Measurements from ENCODE around the gene PLCH2.

The PLCH2 gene

GRCh38 chr1:2479186-2479585 is 3.1 kb downstream of the PLCH2 start:
- DNase-seq = no peak

DNA sequence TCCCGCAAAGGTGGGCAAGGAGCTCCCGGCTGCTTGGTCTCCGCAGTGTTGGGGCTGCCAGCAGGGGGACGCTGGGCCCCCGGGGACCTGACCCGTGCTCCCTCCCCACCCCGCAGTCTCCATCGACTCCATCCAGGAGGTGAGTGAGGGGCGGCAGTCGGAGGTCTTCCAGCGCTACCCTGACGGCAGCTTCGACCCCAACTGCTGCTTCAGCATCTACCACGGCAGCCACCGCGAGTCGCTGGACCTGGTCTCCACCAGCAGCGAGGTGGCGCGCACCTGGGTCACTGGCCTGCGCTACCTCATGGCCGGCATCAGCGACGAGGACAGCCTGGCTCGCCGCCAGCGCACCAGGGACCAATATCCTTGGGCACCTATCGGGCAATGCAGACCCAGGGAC is 3.5 kb downstream of the PLCH2 start:
- DNase-seq = no peak

DNA sequence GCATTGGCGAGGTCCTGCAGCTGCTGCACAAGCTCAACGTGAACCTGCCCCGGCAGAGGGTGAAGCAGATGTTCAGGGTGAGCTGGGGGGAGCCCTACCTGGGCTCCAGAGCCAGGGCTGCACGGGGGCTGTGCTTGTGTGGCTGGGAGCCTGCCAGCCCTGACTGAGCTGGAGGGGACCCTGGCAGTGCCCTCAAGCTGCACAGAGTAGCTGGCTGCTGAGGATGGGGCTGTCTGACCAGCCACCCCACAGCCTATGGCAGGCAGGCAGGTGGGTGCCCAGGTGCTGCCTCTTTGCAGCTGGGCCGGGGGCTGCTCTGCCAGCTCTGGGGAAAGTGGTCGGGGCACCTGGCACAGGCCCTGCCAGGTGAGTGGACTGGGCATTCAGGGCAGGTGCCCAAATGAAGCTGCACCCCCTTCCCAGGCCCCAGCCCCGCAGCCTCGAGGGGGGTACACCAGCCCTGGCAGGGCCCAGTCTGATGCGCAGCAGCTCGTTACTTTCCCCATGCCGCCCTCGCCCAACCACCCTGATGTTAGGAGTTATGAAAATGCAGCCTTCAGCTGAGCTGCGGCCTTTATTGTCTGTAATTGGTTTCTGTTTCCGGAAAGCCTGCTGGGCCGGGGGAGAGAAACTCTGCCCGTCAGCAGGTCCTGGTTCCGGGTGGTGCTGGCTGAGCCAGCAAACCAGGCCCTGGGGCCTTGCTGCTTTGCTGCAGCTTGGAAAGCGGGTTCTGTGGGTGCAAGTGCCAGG is 4.3 kb downstream of the PLCH2 start:
- no peak for DNase-seq

GRCh38 chr1:2480986-2481364 is 4.9 kb downstream of the PLCH2 start:
- DNase-seq = no peak

GRCh38 chr1:2481885-2482284 is 5.8 kb downstream of the PLCH2 start:
- DNase-seq = no peak

DNA sequence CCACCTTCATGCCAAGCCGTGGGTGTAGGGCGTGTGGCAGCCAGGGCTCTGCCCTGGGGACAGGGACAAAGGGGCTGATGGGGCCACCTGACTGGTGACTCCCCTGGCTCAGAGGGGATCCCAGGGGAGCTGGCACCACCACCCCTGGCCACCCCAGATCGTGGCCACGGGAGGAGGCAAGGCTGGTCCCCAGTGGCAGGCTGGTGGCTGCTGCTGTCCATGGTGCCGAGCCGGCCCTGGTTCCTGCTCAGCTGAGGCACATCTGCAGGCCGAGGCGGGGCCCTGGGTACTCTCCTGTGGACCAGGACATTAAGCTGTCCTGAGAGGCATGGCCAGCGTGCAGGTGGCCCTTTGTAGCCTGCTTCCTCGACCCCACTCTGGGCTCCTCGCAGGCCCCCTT is 6.5 kb downstream of the PLCH2 start:
- no peak for DNase-seq

DNA sequence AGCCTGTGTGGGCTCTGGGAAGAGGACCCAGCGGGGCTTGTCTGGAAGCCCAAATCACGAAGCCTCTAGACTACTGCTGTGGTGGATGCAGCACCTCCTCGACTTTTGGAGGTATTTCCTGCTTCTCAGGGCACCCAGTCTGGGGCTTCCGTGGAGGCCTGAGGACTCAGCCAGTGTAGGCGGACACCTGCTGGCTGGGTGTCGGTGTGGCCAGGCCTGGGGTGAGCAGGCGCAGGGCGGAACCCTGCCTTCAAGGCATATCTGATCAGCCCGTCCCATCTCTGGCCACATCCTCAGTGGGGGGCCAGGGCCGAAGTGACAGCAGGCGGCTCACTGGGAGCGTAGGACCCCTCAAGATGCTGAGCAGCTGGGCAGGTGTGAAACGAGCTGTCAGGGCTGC is 6.9 kb downstream of the PLCH2 start:
- no peak for DNase-seq

DNA sequence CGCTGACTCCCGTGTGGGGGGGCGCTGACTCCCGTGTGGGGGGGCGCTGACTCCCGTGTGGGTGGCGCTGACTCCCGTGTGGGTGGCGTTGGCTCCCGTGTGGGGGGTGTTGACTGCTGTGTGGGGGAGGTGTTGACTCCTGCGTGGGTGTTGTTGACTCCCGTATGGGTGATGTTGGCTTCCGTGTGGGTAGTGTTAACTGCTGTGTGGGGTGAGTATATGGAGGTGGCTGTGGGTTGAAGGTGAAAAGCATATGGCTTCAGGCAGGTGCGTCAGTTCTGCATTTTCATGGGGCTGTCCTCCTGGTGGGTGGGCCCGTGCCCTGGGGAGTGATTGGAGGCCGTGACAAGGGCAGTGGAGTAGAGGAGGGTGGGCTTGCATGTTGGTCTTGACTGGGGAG is 7.9 kb downstream of the PLCH2 start:
- DNase-seq = no peak

- DNase-seq = no peak
Measured at GRCh38 chr1:2486041-2486440, 10.0 kb downstream of the PLCH2 start.

DNA sequence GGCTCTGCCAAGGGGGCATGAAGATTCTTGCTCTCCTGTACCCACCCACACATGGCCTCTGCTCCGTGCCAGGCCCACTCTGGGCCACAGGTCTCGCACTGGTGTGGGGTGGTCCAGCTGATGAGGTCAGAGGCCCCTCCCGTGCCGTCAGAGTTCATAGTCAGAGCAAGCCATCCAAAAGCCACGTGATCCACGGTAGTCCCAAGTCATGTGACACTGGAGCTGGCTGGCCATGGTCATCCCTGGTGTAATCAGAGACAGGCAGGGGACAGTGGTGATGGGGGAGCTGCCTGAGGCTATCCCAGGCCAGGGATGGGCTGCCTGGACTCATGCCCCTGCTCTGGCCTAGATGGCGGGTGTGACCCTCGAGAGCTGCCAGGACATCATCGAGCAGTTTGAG is 10.5 kb downstream of the PLCH2 start:
- no peak for DNase-seq

GRCh38 chr1:2488688-2489087 is 12.6 kb downstream of the PLCH2 start:
- no peak for DNase-seq

DNA sequence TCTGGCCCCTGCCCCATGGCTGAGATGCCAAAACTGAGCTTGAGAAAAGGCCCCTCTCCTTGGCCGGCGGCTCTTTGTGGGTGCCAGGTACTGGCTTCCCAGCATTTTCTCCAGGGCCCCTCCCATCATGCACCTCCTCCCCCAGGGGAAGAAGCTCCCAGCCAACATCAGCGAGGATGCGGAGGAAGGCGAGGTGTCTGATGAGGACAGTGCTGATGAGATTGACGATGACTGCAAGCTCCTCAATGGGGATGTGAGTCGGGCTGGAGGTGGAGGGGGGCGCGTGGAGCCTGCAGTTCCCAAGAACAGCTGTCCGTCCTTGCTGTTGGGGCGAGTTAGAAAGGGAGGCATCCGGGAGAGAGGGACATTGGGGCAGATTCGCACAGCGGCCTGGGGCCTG is 13.5 kb downstream of the PLCH2 start:
- DNase-seq = no peak

GRCh38 chr1:2492091-2492490 is 16.0 kb downstream of the PLCH2 start:
- DNase-seq = no peak

- no peak for DNase-seq
Measured at GRCh38 chr1:2493218-2493617, 17.1 kb downstream of the PLCH2 start.

DNA sequence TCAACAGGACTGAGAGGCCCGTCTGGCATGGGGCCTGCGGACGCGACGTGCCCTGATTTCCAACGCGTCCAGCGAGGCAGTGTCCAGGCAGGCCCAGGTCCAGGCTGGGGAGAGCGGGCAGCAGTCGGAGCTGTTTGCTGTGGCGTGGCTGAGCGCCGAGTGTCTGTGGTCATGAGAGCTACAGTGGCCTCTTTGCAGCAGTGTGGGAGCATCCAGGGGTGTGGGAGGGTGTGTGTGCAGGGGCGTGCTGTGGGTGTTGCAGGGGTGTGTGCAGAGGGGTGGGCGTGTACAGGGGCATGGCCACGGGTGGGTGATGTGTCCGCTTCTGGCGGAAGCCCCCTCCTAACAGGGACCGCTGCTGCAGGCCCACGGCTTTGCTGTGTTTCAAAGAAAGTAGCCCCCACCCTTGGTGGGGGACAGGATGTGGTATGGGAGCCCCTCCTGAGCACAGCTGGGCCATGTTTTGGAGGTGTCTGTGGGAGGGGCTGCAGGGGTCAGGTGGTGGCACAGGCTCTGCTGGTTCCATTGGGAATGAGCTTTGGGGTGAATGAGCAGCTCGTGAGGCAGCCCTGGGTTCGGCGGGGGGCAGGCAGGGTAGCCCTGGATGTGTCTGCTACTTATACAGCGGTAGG is 17.7 kb downstream of the PLCH2 start:
- DNase-seq = no peak

DNA sequence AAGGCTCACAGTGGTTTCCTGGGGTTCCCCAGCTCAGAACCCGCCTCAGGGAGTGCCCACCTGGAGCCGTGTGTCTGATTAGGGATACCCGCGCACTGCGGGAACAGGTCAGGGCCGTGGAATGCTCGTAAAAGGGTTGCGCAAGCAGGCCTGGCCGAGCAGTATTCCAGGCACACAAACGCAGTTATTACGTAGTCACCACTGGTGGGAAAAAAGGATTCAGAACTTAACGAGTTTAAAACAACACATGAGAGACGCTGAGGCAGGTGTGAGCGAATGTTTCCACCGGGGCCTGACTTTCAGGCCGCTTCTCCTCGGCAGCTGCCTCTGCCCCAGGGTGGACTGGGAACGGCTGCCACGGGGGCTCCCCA is 18.2 kb downstream of the PLCH2 start:
- DNase-seq = no peak

- no peak for DNase-seq
Measured at GRCh38 chr1:2495026-2495425, 18.9 kb downstream of the PLCH2 start.

GRCh38 chr1:2495546-2495945 is 19.5 kb downstream of the PLCH2 start:
- no peak for DNase-seq

DNA sequence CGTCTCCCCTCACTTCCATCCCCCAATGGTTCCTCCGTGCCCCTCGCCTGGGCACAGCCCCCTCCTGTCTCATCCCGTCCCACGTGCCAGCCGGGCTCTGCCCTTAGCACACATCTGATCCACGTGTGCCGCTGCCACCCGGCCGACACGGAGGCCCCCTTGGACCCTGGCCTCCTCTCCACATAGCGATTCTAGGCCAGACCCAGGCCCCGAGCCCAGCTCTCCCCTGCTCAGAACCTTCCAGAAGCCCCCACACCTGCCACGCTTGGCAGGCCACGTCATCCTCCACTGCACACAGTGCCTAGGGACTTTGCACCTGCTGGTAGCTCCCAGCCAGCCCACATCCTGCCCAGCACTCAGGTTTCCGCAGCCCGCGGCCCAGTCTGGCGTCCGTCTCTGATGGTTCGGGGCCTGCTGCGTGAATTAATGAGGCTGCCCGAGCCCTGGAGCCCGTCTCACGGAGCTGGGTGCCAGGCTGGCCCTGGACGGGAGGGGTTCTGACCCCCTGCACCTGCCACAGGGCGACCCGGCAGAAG is 20.1 kb downstream of the PLCH2 start:
- DNase-seq = no peak

DNA sequence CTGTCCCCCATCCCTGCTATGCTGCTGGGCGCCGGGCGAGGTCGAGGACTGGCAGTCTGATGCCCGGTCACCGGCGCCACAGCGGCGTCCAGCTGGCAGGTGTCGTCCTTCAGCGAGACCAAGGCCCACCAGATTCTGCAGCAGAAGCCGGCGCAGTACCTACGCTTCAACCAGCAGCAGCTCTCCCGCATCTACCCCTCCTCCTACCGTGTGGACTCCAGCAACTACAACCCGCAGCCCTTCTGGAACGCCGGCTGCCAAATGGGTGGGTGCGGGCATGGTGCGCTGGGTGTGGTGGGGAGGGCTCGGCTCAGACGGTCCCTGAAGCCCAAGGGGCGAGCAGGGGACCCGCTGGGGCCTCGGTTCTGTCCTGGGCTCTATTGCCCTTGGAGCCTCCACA is 20.7 kb downstream of the PLCH2 start:
- no peak for DNase-seq

DNA sequence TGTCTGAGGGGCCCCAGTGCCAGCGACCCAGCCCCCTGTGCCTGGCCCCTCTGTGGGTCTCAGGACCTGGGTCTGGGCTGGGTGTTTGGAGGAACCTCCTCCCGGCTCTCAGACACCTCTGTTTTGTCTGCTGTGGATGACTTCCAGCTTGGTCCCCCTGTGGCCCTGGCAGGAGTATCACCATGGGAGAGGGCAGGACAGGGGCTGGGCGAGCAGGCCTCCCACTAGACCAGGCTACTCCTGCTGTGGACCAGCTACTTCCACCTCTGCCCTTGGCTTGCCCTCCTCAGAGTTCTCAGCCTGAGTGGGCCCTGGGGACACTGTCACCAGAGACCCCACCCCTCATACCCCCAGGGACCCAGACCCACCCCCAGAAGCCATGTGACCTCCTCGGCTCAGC is 21.8 kb downstream of the PLCH2 start:
- no peak for DNase-seq

DNA sequence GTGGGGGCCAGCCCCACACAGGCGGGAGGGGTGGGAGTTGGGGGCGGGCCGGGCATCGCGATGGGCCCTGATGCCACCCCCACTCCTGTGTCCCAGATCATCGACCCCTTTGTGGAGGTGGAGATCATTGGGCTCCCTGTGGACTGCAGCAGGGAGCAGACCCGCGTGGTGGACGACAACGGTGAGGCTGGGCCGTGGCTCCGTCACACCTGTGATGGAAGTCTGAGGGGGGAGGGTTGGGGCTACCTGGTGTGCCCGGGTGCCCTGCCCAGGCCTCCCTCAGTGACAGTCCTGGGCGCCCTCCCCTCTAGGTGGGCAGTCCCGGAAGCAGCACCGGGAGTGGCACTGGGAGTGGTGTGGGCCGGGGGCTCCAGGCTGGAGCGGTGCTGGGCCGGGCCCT is 22.6 kb downstream of the PLCH2 start:
- DNase-seq = no peak

GRCh38 chr1:2499260-2499659 is 23.2 kb downstream of the PLCH2 start:
- DNase-seq = no peak

DNA sequence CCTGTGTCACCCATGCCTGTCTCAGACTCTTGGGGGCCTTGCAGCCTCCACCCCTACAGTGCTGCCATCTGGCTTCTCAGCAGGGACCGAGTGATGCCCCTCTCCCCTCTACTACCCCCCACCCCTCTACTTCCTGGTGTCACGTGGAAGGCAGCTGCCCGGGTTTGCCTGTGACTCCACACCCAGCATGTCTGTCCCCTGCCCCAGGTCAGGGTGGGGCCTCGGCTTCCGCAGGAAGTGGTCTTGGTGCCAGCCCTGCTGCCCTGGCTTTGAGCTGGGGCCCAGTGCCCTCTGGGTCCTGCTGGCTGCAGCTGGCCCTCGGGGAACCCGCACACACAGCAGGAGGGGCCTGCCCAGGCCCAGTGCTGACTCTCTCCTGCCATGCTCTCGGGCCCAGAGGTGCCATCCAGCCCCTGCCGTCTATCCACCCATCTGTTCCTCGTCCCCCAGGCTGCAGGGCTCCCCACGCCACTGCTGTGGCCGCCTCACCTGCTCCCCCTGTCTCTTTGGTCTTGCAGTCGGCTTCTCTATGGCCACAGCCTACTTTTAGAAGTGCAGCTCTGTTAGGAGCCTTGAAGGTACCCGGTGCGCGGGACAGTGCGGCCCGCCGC is 24.0 kb downstream of the PLCH2 start:
- DNase-seq = no peak

Data from SIG-M5 (cell line).